HG02943 (cell line): Measurements from ENCODE around the gene CCSAP.
"Not testable (repeated sequence)": the region's sequence is repeated elsewhere in the genome, so short reads cannot be mapped to it uniquely, and the experiment has no call there.

ENCODE experiments used
- ATAC-seq: cut with Tn5 transposase; IDR thresholded peaks from one replicate; pipeline ENCODE4 v1.9.1; 2021; ENCODE audit warnings: mild to moderate bottlenecking, low read depth, moderate library complexity; ENCODE audit not compliant: unreplicated experiment

The CCSAP gene

GRCh38 chr1:229327765-229328164, 15.1 kb downstream of the CCSAP start:
- not testable (repeated sequence) for ATAC-seq

- no peak for ATAC-seq
Measured at GRCh38 chr1:229326601-229327000, 16.2 kb downstream of the CCSAP start.

GRCh38 chr1:229325853-229326487, 16.9 kb downstream of the CCSAP start:
- ATAC-seq = no peak

- ATAC-seq = no peak
Measured at GRCh38 chr1:229325401-229325800, 17.4 kb downstream of the CCSAP start.

GRCh38 chr1:229323885-229324553, 18.8 kb downstream of the CCSAP start:
- ATAC-seq = no peak

- no peak for ATAC-seq
Measured at GRCh38 chr1:229323201-229323600, 19.6 kb downstream of the CCSAP start.

- ATAC-seq = no peak
Measured at GRCh38 chr1:229319487-229319886, 23.4 kb downstream of the CCSAP start.

GRCh38 chr1:229318056-229318455, 24.8 kb downstream of the CCSAP start:
- no peak for ATAC-seq

GRCh38 chr1:229316166-229316565, 26.7 kb downstream of the CCSAP start:
- no peak for ATAC-seq

GRCh38 chr1:229310833-229311232, 32.0 kb downstream of the CCSAP start:
- no peak for ATAC-seq

- ATAC-seq = no peak
Measured at GRCh38 chr1:229309684-229310083, 33.2 kb downstream of the CCSAP start.

GRCh38 chr1:229309074-229309473, 33.8 kb downstream of the CCSAP start:
- no peak for ATAC-seq

- ATAC-seq = no peak
Measured at GRCh38 chr1:229305392-229305791, 37.5 kb downstream of the CCSAP start.

GRCh38 chr1:229303855-229304254, 39.0 kb downstream of the CCSAP start:
- no peak for ATAC-seq

GRCh38 chr1:229302740-229303139, 40.1 kb downstream of the CCSAP start:
- no peak for ATAC-seq

GRCh38 chr1:229300099-229300757, 42.6 kb downstream of the CCSAP start:
- ATAC-seq = no peak

GRCh38 chr1:229298887-229299503, 43.9 kb downstream of the CCSAP start:
- ATAC-seq = no peak

- no peak for ATAC-seq
Measured at GRCh38 chr1:229298420-229298819, 44.4 kb downstream of the CCSAP start.

- no peak for ATAC-seq
Measured at GRCh38 chr1:229297746-229298145, 45.1 kb downstream of the CCSAP start.

GRCh38 chr1:229296541-229296941, 46.3 kb downstream of the CCSAP start:
- ATAC-seq = no peak

- no peak for ATAC-seq
Measured at GRCh38 chr1:229295745-229296144, 47.1 kb downstream of the CCSAP start.
